ENCODE data around the gene TMEM8B.

Gene TMEM8B

DNA sequence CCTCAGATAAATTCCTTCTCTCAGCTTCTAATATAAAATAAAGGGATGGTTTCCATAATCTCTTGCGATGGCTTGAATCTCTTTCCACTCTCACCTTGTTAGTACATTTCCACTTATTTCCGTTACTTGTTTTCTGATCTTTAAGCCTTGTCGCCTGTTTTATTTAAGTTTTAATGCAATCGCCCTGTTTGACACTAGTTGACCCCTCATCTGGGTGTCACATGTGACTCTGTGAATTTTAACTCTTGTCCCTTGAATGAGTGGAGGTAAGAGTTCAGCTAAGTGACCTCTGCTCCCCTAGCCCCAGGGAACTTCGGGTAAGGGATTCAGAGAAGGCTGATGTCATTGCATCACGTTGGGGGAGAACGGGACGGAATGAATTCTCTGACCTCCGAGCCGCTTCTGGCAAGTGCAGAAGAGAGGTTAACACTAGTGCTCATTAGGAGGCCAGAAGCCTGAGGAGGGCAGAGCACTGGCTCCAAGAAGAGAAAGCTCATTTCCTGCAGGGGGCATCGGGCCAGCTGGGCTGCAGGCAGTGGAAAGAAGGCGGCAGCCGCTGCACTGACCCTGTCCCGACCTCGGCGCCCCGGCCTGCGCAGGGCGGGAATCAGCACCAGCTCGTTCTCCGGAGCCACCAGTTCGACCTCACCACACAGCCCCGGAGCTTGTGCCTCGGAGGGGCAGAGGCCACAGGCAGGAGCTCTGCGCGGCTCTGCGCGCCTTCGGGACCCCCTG lies 14.8 kb upstream of the TMEM8B start:
- TF ChIP-seq, protein P1, sequence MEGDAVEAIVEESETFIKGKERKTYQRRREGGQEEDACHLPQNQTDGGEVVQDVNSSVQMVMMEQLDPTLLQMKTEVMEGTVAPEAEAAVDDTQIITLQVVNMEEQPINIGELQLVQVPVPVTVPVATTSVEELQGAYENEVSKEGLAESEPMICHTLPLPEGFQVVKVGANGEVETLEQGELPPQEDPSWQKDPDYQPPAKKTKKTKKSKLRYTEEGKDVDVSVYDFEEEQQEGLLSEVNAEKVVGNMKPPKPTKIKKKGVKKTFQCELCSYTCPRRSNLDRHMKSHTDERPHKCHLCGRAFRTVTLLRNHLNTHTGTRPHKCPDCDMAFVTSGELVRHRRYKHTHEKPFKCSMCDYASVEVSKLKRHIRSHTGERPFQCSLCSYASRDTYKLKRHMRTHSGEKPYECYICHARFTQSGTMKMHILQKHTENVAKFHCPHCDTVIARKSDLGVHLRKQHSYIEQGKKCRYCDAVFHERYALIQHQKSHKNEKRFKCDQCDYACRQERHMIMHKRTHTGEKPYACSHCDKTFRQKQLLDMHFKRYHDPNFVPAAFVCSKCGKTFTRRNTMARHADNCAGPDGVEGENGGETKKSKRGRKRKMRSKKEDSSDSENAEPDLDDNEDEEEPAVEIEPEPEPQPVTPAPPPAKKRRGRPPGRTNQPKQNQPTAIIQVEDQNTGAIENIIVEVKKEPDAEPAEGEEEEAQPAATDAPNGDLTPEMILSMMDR (conservative IDR thresholded peaks at IDR 0.05) = peak; percentile 63
- peak overlapping the region; percentile 98 for H3K27ac ChIP-seq

DNA sequence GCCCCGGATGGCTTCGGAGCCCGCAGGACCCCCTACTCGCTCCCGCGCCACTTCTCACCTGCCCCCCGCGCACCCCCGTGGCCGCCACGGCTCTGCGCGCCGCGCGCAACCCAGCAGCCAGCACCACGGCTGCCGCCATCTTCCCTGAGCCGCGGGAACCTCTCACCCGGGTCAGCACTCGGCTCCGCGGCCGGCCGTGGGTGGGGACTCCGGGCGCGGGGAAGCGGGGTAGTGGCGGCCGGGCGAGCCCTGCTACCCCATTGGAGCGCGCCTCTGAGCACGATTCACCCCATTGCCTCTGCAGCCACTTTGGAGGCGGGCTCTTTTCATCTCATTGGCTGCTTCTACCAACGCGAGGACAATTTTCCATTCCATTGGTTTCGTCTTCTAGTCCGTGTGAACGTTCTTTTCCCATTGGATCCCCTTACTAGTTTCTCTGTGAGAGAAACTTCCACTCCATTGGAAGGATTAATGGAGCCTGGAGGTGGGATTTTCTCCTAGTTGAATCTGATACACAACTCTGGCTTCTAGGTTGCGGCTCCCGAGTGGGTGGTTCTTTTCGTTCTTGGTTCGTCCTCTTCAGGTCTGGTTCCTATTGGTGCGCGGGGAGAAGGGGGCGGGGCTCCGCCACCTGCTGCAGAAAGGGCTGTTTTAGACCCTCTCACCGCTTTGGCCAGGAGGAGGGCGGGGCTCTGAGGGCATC lies 14.0 kb upstream of the TMEM8B start, which contains the start of gene HINT2:
TSS of gene HINT2 (minus strand) at position 202 of the 703 bp plus-strand sequence. CDS start at position 139, 63 bp downstream.
- TF ChIP-seq, protein P1 (conservative IDR thresholded peaks at IDR 0.05) = no peak
- H3K27ac ChIP-seq = peak within 1 kb of the TSS; percentile 98

DNA sequence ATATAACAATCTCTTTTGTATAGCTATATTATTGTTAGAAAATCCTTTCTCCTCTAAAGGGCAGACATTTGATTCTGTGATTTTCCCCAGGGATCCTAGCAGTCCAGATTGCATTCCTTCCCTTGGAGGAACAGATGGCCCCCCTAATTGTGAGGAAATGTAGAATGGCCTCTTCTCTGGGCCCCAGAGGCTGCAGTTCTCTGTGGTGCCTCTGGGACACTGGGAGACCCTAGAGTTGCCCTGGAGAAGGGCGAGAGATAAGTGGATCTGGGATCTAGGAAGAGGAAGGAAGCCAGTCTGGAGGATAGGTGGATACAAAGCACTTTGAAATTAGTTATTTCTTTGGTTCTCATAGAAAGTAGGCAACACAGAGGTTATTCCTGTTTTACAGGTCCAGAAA lies 12.3 kb upstream of the TMEM8B start:
- no peak overlapping the region for H3K27ac ChIP-seq
- TF ChIP-seq, protein P1 (conservative IDR thresholded peaks at IDR 0.05) = 0 out of 2 replicates have a peak, but pooled peaks have one; percentile 6

DNA sequence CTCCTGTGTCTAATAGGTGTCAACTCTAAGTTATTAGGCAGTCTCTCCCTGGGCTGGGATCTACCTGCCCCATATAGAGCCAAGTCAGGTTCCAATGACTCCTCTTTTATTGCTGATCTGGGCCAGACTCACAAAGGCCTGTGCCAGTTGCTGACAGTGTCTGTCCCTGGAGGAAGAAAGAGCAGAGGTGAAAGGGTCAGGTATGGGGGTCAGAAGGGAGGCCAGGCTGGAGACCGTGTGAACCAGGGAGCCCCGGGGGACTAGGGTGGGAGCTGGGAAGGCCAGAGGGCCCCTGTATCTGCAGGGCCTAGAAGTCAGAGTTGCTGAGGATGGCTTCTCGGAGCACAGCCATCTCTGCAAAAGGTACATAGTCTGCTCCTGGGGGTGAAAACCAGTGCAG lies 10.7 kb upstream of the TMEM8B start:
- no peak overlapping the region for H3K27ac ChIP-seq
- TF ChIP-seq, protein P1 (conservative IDR thresholded peaks at IDR 0.05) = no peak

DNA sequence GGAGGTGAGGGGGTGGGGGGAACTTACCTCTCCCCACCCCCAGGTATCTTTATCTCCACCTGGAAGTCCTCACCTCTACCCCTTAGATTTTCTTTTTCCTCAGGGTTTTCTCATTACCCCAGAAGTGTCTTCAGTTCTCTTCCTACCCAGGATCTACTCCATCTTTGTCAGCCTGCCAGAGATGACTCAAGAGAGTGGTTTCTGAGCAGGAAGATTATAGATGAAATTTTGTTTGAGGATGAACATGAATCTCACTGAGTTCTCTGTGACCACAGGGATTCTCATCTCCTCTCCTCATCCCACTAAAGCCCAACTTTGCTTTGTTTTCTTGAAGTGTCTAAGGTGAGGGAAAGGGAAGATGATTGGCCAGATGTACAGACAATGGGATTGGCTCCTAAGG lies 9.0 kb upstream of the TMEM8B start:
- H3K27ac ChIP-seq = no peak overlapping the region

DNA sequence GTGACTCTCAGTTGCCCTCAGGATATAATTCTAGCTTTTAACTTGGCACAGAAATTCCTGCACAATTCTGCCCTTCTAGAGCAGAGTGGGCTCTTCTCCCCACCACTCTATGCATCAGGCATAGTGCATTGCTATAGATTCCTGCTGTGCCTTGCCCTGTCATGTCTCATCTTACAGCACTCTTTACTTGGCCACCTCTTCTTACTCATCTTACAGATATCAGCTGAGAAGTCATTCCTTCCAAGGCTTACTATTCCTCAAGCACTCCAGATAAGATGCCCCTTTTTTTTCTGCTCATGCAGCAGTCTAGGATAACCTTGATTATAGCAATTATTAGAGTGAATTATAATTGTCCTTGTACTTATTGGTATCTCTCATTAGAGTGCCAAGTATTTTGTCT lies 6.1 kb upstream of the TMEM8B start:
- TF ChIP-seq, protein P1 (conservative IDR thresholded peaks at IDR 0.05) = no peak
- H3K27ac ChIP-seq = no peak overlapping the region

More for the DNA sequence above, 9.0 kb upstream of the TMEM8B start:
- TF ChIP-seq, protein P1 (conservative IDR thresholded peaks at IDR 0.05) = no peak

DNA sequence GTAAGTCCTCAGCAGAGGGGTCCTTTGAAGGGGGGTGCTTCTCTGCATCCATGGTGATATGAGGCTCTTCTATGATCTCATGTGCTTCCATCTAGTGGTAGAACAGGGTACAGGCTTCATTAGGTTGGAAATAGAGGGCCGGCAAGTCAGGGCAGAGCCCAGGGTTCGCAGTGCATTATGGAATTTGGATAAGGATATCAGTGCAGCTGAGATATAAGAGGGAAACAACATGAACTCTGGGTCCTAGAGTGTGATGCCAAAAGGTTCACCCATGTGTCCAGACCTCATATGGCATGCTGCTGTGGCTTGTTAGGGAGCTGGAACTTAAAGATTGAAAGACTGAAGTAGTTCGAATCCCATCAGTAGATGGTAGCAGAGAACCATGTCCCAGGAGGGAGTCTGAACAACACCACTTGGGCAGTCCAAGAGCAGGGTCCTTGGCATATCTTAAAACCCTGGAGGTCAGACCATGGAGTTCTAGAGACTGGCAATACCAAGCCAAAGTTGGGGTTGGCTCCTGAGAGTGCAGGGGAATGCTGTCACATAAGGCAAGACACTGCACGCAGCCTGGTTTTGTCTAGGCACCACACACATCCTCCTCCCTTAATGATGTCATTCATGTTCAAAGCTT lies 2.8 kb upstream of the TMEM8B start:
- TF ChIP-seq, protein P1 (conservative IDR thresholded peaks at IDR 0.05) = peak; percentile 86
- H3K27ac ChIP-seq = no peak overlapping the region
